Activated T-helper 17 cell treated with anti-CD3 and anti-CD28 coated beads, Interleukin-2, amount 50 U/mL, for 72 hours (primary cell): ENCODE data around the gene TMEM222. TPM values are rescaled to one million over a fixed set of nuclear protein-coding genes. Genes with fewer than 3 reads are reported as not detected.
"Not testable (repeated sequence)": the region's sequence is repeated elsewhere in the genome, so short reads cannot be mapped to it uniquely, and the experiment has no call there.

Source experiments
- ATAC-seq: fragments of 150-1000 bp; cut with Tn5 transposase; replicated peaks from 2 replicates; pipeline ENCODE4 v1.10.0; 2021; ENCODE audit warnings: mild to moderate bottlenecking, moderate library complexity
- H3K27ac Mint-ChIP-seq: one replicate; pipeline ENCODE4 v1.8.0; 2022; ENCODE audit warnings: mixed read lengths
- H3K27me3 Mint-ChIP-seq: one replicate; pipeline ENCODE4 v1.8.0; 2022; ENCODE audit warnings: mixed read lengths
- H3K36me3 Mint-ChIP-seq: one replicate; pipeline ENCODE4 v1.8.0; 2022; ENCODE audit warnings: low read depth, mild to moderate bottlenecking, mixed read lengths
- H3K4me1 Mint-ChIP-seq: one replicate; pipeline ENCODE4 v1.8.0; 2022; ENCODE audit warnings: mixed read lengths
- H3K4me3 Mint-ChIP-seq: one replicate; pipeline ENCODE4 v1.8.0; 2022; ENCODE audit warnings: mild to moderate bottlenecking, mixed read lengths
- H3K9me3 Mint-ChIP-seq: one replicate; pipeline ENCODE4 v1.8.0; 2022; ENCODE audit warnings: mixed read lengths
- total RNA-seq, 2 donors: library from RNA; stranded (reverse); gene quantifications; one replicate each; pipeline ENCODE4 v1.2.3, GENCODE V29; 2022

TMEM222 gene
- total RNA-seq, 2 donors from 2014 or later, result 29.0 to 39.6 TPM

GRCh38 chr1:27380766-27381733 is 59.1 kb downstream of the TMEM222 start:
- H3K27ac Mint-ChIP-seq, result peak overlapping the region; percentile 48
- ATAC-seq, result no peak
- H3K4me1 Mint-ChIP-seq, result no peaks in the 10 kb centered on the region
- no peaks in the 10 kb centered on the region for H3K9me3 Mint-ChIP-seq
- H3K4me3 Mint-ChIP-seq, result no peak overlapping the region
- H3K27me3 Mint-ChIP-seq, result no peaks in the 10 kb centered on the region
- no peaks in the 10 kb centered on the region for H3K36me3 Mint-ChIP-seq

GRCh38 chr1:27381969-27382762 is 60.2 kb downstream of the TMEM222 start:
- H3K4me1 Mint-ChIP-seq, result no peaks in the 10 kb centered on the region
- H3K36me3 Mint-ChIP-seq, result no peaks in the 10 kb centered on the region
- no peak overlapping the region for H3K27ac Mint-ChIP-seq
- H3K9me3 Mint-ChIP-seq, result no peaks in the 10 kb centered on the region
- H3K27me3 Mint-ChIP-seq, result no peaks in the 10 kb centered on the region
- ATAC-seq, result no peak
- H3K4me3 Mint-ChIP-seq, result no peak overlapping the region

- Mint-ChIP-seq H3K4me3 (no peak within 1 kb of the TSS), H3K27ac (no peak within 1 kb of the TSS), H3K4me1 (no peaks in the 10 kb centered on the region), H3K9me3 (no peaks in the 10 kb centered on the region), H3K36me3 (no peaks in the 10 kb centered on the region), H3K27me3 (no peaks in the 10 kb centered on the region)
- peak; percentile 57 for ATAC-seq
Measured at GRCh38 chr1:27383039-27383605, 61.2 kb downstream of the TMEM222 start, which contains the start of gene CD164L2. Gene CD164L2, minus strand, starts transcription at chr1:27383333. Its CDS starts 94 bp downstream, at chr1:27383239.

- H3K27me3 Mint-ChIP-seq, result no peaks in the 10 kb centered on the region
- H3K4me3 Mint-ChIP-seq, result no peak overlapping the region
- no peak overlapping the region for H3K27ac Mint-ChIP-seq
- H3K9me3 Mint-ChIP-seq, result no peaks in the 10 kb centered on the region
- ATAC-seq, result no peak
- H3K36me3 Mint-ChIP-seq, result no peaks in the 10 kb centered on the region
- H3K4me1 Mint-ChIP-seq, result peaks cover 3% of the 10 kb centered on the region
Measured at GRCh38 chr1:27383661-27384060, 61.7 kb downstream of the TMEM222 start.

GRCh38 chr1:27384797-27385196 is 62.8 kb downstream of the TMEM222 start:
- H3K4me3 Mint-ChIP-seq, H3K4me1 Mint-ChIP-seq, H3K27me3 Mint-ChIP-seq, H3K36me3 Mint-ChIP-seq, ATAC-seq, H3K27ac Mint-ChIP-seq, H3K9me3 Mint-ChIP-seq: not testable (repeated sequence)

Other genes with a start within 250 kb of the TMEM222 start
- 10 to 100 TPM; 15.3 to 20.6 TPM for gene SLC9A1, start 167.0 kb upstream of the TMEM222 start, total RNA-seq
- 10 to 100 TPM; 20.4 to 29.7 TPM for gene WDTC1, start 87.5 kb upstream of the TMEM222 start, total RNA-seq
- 10 to 100 TPM; 26.0 to 43.4 TPM for gene SYTL1, start 19.9 kb downstream of the TMEM222 start, total RNA-seq
- gene MAP3K6, start 44.8 kb downstream of the TMEM222 start, total RNA-seq, result 10 to 100 TPM in 1 of 2 donors, 1 to 10 TPM in 1; 7.3 to 15.2 TPM
- not detected for gene FCN3, start 52.7 kb downstream of the TMEM222 start, total RNA-seq
- gene CD164L2, start 61.2 kb downstream of the TMEM222 start, total RNA-seq, result not detected
- gene GPR3, start 70.5 kb downstream of the TMEM222 start, total RNA-seq, result under 1 TPM; 0.26 to 0.42 TPM
- 100 to 1,000 TPM in 1 of 2 donors, 10 to 100 TPM in 1; 85.7 to 125 TPM for gene WASF2, start 168.0 kb downstream of the TMEM222 start, total RNA-seq